CD4-positive, alpha-beta T cell treated with Interleukin-17A for 4 hours (primary cell): ENCODE results near the gene LIMK1.
"Not testable (repeated sequence)": the region's sequence is repeated elsewhere in the genome, so short reads cannot be mapped to it uniquely, and the experiment has no call there.

Source experiments
- DNase-seq: peaks from one replicate; pipeline ENCODE4 v3.0.0-alpha.2; 2020; ENCODE audit warnings: mixed read lengths

Gene LIMK1

GRCh38 chr7:74083117-74083876 is at the start of gene LIMK1:
Gene LIMK1 (plus strand): TSS chr7:74083804. CDS start chr7:74083991, 187 bp downstream.
- peak; percentile 87 for DNase-seq

DNA sequence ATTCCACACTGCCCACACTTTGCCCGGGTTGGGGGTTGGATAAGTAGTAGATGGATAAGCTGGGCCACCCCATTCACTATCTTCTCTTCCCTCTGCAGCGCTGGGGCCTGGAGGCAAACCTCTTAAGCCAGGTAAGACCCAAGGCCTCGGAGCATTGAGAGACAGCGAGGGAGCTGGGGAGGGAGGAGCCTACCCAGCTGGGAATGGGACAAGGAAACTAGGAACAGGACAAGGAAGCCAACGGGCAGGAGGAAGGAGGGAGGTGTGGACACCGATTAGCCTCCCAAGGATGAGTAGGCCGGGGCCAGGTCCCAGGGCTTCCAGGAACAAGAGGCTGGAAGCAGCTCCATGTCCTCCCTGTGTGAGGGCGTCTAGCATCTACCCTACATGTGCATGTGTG is 46.0 kb upstream of the LIMK1 start:
- DNase-seq: no peak

GRCh38 chr7:74038194-74038961 is 45.2 kb upstream of the LIMK1 start:
- no peak for DNase-seq

GRCh38 chr7:74039337-74039736 is 44.3 kb upstream of the LIMK1 start:
- no peak for DNase-seq

DNA sequence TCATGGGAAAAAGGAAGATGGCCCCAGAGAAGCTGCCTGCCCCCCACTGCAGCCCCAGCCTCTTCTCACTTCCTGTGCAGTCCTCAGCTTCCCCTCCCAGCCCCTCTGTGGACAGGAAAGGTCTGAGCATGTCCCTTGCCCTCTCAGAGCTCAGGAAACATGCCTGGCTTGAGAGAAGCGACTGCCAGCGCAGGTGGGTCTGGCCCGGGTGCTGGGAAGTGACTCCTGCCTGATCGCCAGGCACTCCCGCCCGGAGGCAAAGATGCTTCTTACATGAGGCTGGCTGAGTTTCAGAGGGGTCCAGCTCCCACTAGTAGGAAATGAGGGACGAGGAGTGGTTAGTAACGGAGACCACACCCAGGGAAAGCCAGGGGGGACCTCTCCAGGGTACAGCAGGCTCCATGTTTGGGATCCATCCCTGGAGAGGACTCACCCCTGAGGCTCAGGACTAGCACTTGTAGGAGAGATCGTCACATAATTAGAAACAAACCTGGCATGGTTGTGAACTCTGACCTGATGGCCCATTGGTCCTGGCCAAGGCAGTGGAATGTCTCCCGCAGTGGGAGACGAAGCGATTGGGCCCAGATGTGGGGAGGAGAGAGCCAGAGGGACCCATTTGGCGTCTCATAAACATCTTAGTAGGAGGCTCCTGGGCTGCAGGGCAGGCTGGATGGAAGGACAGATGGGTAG is 43.4 kb upstream of the LIMK1 start:
- no peak for DNase-seq

DNA sequence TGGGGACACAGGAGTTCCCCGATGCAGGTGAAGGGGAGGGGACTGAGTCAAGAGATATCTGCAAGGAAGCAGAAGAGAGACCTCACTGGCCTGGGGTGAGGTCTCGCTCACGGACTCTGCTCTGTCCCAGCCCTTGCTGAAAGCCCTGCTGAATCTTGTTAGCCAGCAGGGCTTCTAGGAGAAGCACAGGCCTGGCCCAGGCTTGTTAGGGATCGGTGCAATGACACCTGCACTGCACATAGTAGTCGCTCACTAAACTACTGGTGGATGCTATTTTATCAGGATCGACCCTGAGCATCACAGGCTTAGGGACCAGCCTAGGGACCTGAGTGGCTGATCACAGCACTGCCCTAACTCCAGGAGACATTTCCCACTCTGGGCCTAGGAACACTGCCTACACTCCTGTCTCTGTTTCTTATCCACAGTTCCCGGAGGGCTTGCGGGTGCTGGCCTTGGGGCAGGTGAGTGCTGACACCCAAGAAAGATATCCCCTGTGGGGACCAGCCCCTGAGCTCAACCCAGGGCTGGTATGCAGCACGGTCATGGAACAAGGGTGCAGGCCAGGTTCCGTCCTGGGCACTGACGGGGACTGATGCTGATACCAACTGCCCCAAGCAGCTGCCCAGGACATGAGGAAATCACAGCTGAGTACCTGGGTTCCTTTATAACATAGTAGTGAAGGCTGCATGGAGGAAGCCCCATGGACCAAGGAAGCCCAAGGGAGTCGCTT is 42.6 kb upstream of the LIMK1 start:
- no peak for DNase-seq

- no peak for DNase-seq
These were observed 40.7 kb upstream of the LIMK1 start for GRCh38 chr7:74042746-74043522.

GRCh38 chr7:74043523-74043951 is 40.1 kb upstream of the LIMK1 start:
- DNase-seq: no peak

- DNase-seq: no peak
These were observed 38.9 kb upstream of the LIMK1 start for GRCh38 chr7:74044366-74045350.

DNA sequence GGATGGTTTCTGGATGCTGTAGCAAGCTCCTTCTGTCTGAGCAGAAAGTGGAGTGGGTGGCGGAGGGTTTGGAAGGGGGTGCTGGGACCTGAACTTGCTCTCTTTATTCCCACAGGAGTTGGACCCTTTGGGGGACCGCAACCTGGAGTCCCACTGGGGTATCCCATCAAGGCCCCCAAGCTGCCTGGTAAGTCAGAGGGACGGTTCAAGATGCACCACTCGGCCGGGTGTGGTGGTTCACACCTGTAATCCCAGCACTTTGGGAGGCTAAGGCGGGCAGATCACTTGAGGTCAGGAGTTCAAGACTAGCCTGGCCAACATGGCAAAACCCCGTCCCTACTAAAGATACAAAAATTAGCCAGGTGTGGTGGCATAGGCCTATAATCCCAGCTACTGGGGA is 37.0 kb upstream of the LIMK1 start:
- DNase-seq: not testable (repeated sequence)

DNA sequence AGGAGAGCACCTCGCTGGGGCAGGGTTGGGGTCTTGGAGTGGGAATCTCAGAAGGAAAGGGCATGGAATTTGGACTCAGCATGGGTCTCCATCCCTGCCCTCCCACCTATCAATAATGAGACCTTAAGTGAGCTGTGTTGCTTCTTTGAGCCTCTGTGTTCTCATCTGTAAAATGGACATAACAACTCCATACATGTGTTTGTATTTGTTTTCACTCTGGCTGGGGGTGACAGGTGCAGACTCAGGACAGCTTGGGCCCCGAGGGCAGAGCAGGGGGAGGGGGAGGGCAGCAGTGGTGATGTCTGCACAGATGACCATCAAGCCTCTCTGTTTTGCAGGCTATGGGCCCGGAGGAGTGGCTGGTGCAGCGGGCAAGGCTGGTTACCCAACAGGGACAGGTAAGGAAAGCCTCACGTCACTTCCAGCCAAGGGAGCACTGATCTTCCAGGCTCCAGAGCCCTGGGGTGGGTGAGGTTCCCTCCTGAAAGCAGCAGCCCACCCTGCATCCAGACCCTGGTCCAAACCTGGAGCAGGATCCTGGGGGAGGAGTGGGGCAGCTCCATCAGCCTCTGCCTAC is 35.7 kb upstream of the LIMK1 start:
- no peak for DNase-seq

- no peak for DNase-seq
These were observed 34.5 kb upstream of the LIMK1 start for GRCh38 chr7:74048999-74049599.

GRCh38 chr7:74049997-74050798 is 33.4 kb upstream of the LIMK1 start:
- no peak for DNase-seq

- DNase-seq: no peak
These were observed 32.4 kb upstream of the LIMK1 start for GRCh38 chr7:74051193-74051592.

GRCh38 chr7:74051629-74052410 is 31.8 kb upstream of the LIMK1 start:
- peak; percentile 12 for DNase-seq

DNA sequence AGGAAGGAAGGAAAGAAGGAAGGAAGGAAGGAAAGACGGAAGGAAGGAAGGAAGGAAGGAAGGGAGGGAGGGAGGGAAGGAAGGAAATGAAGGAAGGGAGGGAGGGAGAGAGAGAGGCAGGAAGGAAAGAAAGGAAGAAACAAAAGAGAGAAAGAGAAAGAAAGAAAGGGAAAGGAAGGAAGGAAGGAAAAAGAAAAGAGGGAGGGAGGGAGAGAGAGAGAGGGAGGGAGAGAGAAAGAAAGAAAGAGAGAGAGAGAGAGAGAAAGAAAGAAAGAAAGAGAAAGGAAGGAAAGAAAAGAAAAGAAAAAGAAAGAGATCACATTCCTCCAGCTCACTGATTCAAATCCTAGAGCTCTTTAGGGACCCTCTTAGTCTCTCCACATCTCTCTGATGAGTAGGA is 31.0 kb upstream of the LIMK1 start:
- no peak for DNase-seq

DNA sequence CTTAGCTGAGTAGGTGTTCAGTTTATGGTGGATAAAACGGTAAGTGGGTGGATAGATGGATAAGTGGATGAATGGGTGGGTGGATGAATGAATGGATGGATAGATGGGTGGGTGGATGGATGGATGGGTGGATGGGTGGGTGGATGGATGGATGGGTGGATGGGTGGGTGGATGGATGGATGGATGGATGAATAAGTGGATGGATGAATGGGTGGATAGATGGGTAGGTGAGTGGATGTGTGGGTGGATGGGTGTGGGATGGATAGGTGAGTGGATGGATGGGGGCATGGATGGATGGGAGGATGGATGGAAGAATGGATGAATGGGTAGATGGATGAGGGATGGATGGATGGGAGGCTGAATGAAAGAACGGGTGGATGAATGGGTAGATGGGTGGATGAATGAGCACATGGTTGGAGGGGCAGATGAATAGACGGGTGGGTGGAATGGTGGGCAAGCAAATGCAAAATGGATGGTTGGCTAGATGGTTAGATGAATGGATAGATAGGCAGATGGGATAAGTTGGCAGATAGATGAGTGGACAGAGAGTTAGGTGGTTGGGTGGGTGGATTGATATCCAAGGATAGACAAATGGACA is 29.9 kb upstream of the LIMK1 start:
- no peak for DNase-seq
